Chondrocyte (in vitro differentiated cells): ENCODE measurements around the gene PAH. TPM values are rescaled to one million over a fixed set of nuclear protein-coding genes. Genes with fewer than 3 reads are reported as not detected.

Experiments used
- DNase-seq: peaks from one replicate; pipeline ENCODE4 v3.0.0; 2021; ENCODE audit warnings: mixed read lengths, low spot score
- H3K27ac Mint-ChIP-seq: one replicate; pipeline ENCODE4 v1.8.0; 2021; ENCODE audit warnings: mild to moderate bottlenecking, moderate library complexity, mixed read lengths; ENCODE audit not compliant: unreplicated experiment
- H3K27me3 Mint-ChIP-seq: 2 replicates; pipeline ENCODE4 v1.8.0; 2021; ENCODE audit warnings: low read depth, mixed read lengths
- H3K36me3 Mint-ChIP-seq: 2 replicates; pipeline ENCODE4 v1.8.0; 2021; ENCODE audit warnings: low read depth, mixed read lengths
- H3K4me1 Mint-ChIP-seq: 2 replicates; pipeline ENCODE4 v1.8.0; 2021; ENCODE audit warnings: low read depth, mild to moderate bottlenecking, mixed read lengths
- H3K4me3 Mint-ChIP-seq: one replicate; pipeline ENCODE4 v1.8.0; 2021; ENCODE audit warnings: mild to moderate bottlenecking, moderate library complexity, mixed read lengths; ENCODE audit not compliant: unreplicated experiment
- H3K9me3 Mint-ChIP-seq: 2 replicates; pipeline ENCODE4 v1.8.0; 2021; ENCODE audit warnings: low read depth, mixed read lengths
- total RNA-seq: library from RNA; stranded (reverse); gene quantifications from 3 replicates; pipeline ENCODE4 v1.2.1, GENCODE V29; 2021
- TF ChIP-seq, protein P1 (sequence below): fragments of 200-600 bp; sonication (generic); IDR thresholded peaks from 2 replicates; pipeline ENCODE4 v1.5.0; 2021; ENCODE audit warnings: antibody characterized with exemption, mild to moderate bottlenecking, moderate library complexity

The PAH gene
- total RNA-seq, 1 donor from 2014 or later = not detected

DNA sequence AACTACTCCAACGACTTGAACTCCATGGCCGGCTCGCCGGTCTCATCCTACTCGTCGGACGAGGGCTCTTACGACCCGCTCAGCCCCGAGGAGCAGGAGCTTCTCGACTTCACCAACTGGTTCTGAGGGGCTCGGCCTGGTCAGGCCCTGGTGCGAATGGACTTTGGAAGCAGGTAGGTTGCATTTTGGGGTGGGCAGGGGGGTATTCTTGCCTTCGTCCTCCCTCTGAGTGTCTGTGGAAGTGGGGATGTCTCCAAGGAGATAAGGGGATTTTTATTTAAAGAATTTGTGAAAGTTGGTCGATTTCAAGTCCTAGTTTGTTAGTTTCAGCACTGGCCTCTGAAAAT is 41.8 kb upstream of the PAH start:
- no peak for DNase-seq
- Mint-ChIP-seq H3K4me1 (peaks cover 25% of the 10 kb centered on the region), H3K4me3 (peak overlapping the region; percentile 36), H3K36me3 (peaks cover 2% of the 10 kb centered on the region), H3K9me3 (peaks cover 7% of the 10 kb centered on the region), H3K27ac (no peak overlapping the region), H3K27me3 (peaks cover 86% of the 10 kb centered on the region)
- TF ChIP-seq, protein P1, sequence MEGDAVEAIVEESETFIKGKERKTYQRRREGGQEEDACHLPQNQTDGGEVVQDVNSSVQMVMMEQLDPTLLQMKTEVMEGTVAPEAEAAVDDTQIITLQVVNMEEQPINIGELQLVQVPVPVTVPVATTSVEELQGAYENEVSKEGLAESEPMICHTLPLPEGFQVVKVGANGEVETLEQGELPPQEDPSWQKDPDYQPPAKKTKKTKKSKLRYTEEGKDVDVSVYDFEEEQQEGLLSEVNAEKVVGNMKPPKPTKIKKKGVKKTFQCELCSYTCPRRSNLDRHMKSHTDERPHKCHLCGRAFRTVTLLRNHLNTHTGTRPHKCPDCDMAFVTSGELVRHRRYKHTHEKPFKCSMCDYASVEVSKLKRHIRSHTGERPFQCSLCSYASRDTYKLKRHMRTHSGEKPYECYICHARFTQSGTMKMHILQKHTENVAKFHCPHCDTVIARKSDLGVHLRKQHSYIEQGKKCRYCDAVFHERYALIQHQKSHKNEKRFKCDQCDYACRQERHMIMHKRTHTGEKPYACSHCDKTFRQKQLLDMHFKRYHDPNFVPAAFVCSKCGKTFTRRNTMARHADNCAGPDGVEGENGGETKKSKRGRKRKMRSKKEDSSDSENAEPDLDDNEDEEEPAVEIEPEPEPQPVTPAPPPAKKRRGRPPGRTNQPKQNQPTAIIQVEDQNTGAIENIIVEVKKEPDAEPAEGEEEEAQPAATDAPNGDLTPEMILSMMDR = no peak

DNA sequence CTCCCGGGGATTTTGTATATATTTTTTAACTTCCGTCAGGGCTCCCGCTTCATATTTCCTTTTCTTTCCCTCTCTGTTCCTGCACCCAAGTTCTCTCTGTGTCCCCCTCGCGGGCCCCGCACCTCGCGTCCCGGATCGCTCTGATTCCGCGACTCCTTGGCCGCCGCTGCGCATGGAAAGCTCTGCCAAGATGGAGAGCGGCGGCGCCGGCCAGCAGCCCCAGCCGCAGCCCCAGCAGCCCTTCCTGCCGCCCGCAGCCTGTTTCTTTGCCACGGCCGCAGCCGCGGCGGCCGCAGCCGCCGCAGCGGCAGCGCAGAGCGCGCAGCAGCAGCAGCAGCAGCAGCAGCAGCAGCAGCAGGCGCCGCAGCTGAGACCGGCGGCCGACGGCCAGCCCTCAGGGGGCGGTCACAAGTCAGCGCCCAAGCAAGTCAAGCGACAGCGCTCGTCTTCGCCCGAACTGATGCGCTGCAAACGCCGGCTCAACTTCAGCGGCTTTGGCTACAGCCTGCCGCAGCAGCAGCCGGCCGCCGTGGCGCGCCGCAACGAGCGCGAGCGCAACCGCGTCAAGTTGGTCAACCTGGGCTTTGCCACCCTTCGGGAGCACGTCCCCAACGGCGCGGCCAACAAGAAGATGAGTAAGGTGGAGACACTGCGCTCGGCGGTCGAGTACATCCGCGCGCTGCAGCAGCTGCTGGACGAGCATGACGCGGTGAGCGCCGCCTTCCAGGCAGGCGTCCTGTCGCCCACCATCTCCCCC is 41.2 kb upstream of the PAH start:
- TF ChIP-seq, protein P1 = no peak
- DNase-seq = no peak
- H3K27me3 Mint-ChIP-seq = peaks cover 86% of the 10 kb centered on the region
- H3K27ac Mint-ChIP-seq = no peak overlapping the region
- H3K4me1 Mint-ChIP-seq = peaks cover 25% of the 10 kb centered on the region
- peak overlapping the region; percentile 82 for H3K4me3 Mint-ChIP-seq
- H3K9me3 Mint-ChIP-seq = peaks cover 2% of the 10 kb centered on the region
- peaks cover 2% of the 10 kb centered on the region for H3K36me3 Mint-ChIP-seq

DNA sequence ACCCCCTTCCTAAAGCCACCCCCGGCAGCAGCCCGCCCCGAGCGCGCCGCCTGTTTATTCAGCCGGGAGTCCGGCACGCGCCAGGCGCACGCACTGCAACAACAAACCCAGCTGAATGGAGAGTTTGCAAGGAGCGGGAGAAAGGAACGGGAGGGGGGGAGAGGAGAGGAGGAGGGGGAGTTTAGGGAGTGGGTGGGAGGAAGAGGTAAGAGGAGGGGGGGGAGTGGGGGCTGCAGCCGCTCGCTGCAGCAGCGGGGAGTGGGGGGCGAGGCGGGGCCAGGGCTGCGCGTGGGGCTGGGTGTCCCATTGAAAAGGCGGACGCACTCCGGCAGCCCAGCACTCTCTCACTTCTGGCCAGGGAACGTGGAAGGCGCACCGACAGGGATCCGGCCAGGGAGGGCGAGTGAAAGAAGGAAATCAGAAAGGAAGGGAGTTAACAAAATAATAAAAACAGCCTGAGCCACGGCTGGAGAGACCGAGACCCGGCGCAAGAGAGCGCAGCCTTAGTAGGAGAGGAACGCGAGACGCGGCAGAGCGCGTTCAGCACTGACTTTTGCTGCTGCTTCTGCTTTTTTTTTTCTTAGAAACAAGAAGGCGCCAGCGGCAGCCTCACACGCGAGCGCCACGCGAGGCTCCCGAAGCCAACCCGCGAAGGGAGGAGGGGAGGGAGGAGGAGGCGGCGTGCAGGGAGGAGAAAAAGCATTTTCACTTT is 40.5 kb upstream of the PAH start, which contains the start of gene ASCL1:
Gene ASCL1, plus strand, starts transcription at position 336 of the 712 bp plus-strand sequence. CDS start 571 bp downstream, outside the sequence.
- H3K36me3 Mint-ChIP-seq = peaks cover 2% of the 10 kb centered on the region
- H3K4me1 Mint-ChIP-seq = peaks cover 25% of the 10 kb centered on the region
- no peaks in the 10 kb centered on the region for H3K9me3 Mint-ChIP-seq
- H3K27me3 Mint-ChIP-seq = peaks cover 84% of the 10 kb centered on the region
- TF ChIP-seq, protein P1 = no peak
- peak within 1 kb of the TSS; percentile 82 for H3K4me3 Mint-ChIP-seq
- no peak for DNase-seq
- no peak within 1 kb of the TSS for H3K27ac Mint-ChIP-seq

DNA sequence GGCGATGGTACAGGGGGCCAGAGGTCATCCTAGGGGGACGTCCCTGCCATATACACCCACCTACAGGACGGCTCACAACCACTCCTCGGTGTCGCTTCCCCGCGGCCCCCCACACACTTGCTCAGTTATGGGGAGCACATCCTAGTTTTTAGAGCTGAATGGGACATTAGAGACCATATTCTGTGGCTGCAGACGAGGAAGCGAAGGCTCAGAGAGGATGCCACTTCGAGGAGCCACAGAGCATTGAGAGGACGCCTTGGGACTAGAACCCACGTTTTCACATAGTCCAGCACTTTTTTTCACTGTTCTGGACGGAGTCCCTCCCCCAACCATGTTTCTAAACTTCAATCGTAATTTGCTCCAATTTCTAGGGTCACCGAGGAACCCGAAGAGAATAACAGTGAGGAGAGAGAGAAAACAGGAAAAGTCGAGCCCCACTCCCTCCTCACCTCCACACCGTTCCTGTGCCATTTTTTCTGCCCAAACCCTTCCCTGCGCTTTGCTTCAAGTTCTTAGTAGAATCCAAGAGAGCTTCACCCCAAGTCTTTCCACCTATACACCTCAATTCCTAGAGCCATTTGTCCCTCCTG is 39.8 kb upstream of the PAH start:
- H3K27me3 Mint-ChIP-seq = peaks cover 84% of the 10 kb centered on the region
- H3K9me3 Mint-ChIP-seq = no peaks in the 10 kb centered on the region
- H3K36me3 Mint-ChIP-seq = peaks cover 2% of the 10 kb centered on the region
- no peak for DNase-seq
- no peak overlapping the region for H3K27ac Mint-ChIP-seq
- H3K4me3 Mint-ChIP-seq = peak overlapping the region; percentile 44
- TF ChIP-seq, protein P1 = no peak
- H3K4me1 Mint-ChIP-seq = peaks cover 21% of the 10 kb centered on the region
